ENCODE measurements around the gene CP.
"Not testable (repeated sequence)": the region's sequence is repeated elsewhere in the genome, so short reads cannot be mapped to it uniquely, and the experiment has no call there.

Gene CP

GRCh38 chr3:149226776-149227175 lies 5.1 kb upstream of the CP start:
- FAIRE-seq, result no peak

- FAIRE-seq, result peak; percentile 62
Observed at GRCh38 chr3:149224736-149225594, 3.3 kb upstream of the CP start.

- no peak for FAIRE-seq
Observed at GRCh38 chr3:149223461-149223820, 1.8 kb upstream of the CP start.

- not testable (repeated sequence) for FAIRE-seq
Observed at GRCh38 chr3:149219380-149220121, 2.1 kb downstream of the CP start.

GRCh38 chr3:149217347-149217746 lies 4.3 kb downstream of the CP start:
- FAIRE-seq, result no peak

GRCh38 chr3:149216193-149216869 lies 5.3 kb downstream of the CP start:
- FAIRE-seq, result no peak

GRCh38 chr3:149215515-149215914 lies 6.1 kb downstream of the CP start:
- FAIRE-seq, result no peak

- no peak for FAIRE-seq
Observed at GRCh38 chr3:149214702-149215101, 6.9 kb downstream of the CP start.

- FAIRE-seq, result no peak
Observed at GRCh38 chr3:149212386-149212785, 9.2 kb downstream of the CP start.

- FAIRE-seq, result no peak
Observed at GRCh38 chr3:149209431-149209830, 12.2 kb downstream of the CP start.

- FAIRE-seq, result no peak
Observed at GRCh38 chr3:149207475-149207874, 14.2 kb downstream of the CP start.

GRCh38 chr3:149204390-149204991 lies 17.1 kb downstream of the CP start:
- FAIRE-seq, result no peak

GRCh38 chr3:149203758-149204157 lies 17.9 kb downstream of the CP start:
- FAIRE-seq, result no peak

- no peak for FAIRE-seq
Observed at GRCh38 chr3:149199474-149199873, 22.2 kb downstream of the CP start.

- no peak for FAIRE-seq
Observed at GRCh38 chr3:149198611-149199010, 23.0 kb downstream of the CP start.

- no peak for FAIRE-seq
Observed at GRCh38 chr3:149197669-149198068, 24.0 kb downstream of the CP start.

- FAIRE-seq, result not testable (repeated sequence)
Observed at GRCh38 chr3:149196805-149197592, 24.6 kb downstream of the CP start.

GRCh38 chr3:149195221-149195620 lies 26.4 kb downstream of the CP start:
- FAIRE-seq, result no peak

GRCh38 chr3:149188494-149188893 lies 33.1 kb downstream of the CP start:
- no peak for FAIRE-seq

- no peak for FAIRE-seq
Observed at GRCh38 chr3:149186721-149187120, 34.9 kb downstream of the CP start.

- FAIRE-seq, result no peak
Observed at GRCh38 chr3:149186219-149186618, 35.4 kb downstream of the CP start.

- no peak for FAIRE-seq
Observed at GRCh38 chr3:149181182-149181581, 40.4 kb downstream of the CP start.
